Thyroid gland (tissue), 4 donors: ENCODE data around the gene ZNF385B. TPM values are rescaled to one million over a fixed set of nuclear protein-coding genes. Genes with fewer than 3 reads are reported as not detected.

ENCODE experiments used
- DNase-seq, 2 donors: peaks; one replicate each; pipeline ENCODE4 v3.0.0-alpha.2; 2019
- H3K27ac ChIP-seq, 3 donors: fragments of 200-600 bp; sonication (generic); 1 replicate in 2 of 3; 2 replicates in 1 of 3; pipeline ENCODE4 v1.5.1; 2016 to 2019; ENCODE audit warnings: mild to moderate bottlenecking in 1 of 3, moderate library complexity in 1 of 3
- H3K27me3 ChIP-seq: fragments of 200-600 bp; sonication (generic); one replicate; pipeline ENCODE4 v1.5.1; 2019
- H3K36me3 ChIP-seq, 2 donors: fragments of 200-600 bp; sonication (generic); one replicate each; pipeline ENCODE4 v1.5.1; 2016 to 2019
- H3K4me1 ChIP-seq, 2 donors: fragments of 200-600 bp; sonication (generic); one replicate each; pipeline ENCODE4 v1.5.1; 2017 to 2019
- H3K4me3 ChIP-seq, 3 donors: fragments of 200-600 bp; sonication (generic); replicated peaks in 1 of 3; 1 replicate in 2 of 3; 2 replicates in 1 of 3; pipeline ENCODE4 v1.5.1; 2016; ENCODE audit warnings: mild to moderate bottlenecking in 1 of 3
- H3K9me3 ChIP-seq: fragments of 200-600 bp; sonication (generic); one replicate; pipeline ENCODE4 v1.5.1; 2017
- CTCF ChIP-seq, 6 experiments: fragments of 200-600 bp in 3 of 6; fragments of 450-650 bp in 3 of 6; sonication (generic) in 3 of 6; IDR thresholded peaks; one replicate each; pipeline ENCODE4 v1.5.1; 2016 to 2019; ENCODE audit warnings: antibody characterized with exemption in 6 of 6, mild to moderate bottlenecking in 2 of 6, inconsistent platforms in 1 of 6, moderate library complexity in 1 of 6
- POLR2A ChIP-seq, 2 donors: fragments of 450-650 bp; IDR thresholded peaks; one replicate each; pipeline ENCODE4 v1.6.1; 2017; ENCODE audit warnings: antibody characterized with exemption in 2 of 2, mild to moderate bottlenecking in 2 of 2, moderate library complexity in 1 of 2
- WGBS, 2 donors: methylation state at CpG; one replicate each; pipeline ENCODE4 v1.1.5; 2017; 5-methylcytosine and 5-hydroxymethylcytosine counted together
- intact Hi-C: fragments of 100-400 bp; cut with DNase I; formaldehyde crosslinking; loops from one replicate; pipeline ENCODE4 v1.15.1; 2023
- total RNA-seq, 4 donors: library from RNA; depleted of rRNA; stranded (reverse); fragments of >200 nt; gene quantifications; one replicate each; pipeline ENCODE4 v1.2.3, GENCODE V29; 2016

ZNF385B gene
- total RNA-seq, 4 donors from 2014 or later, result 1.3 to 2.8 (median 1.8) TPM

GRCh38 chr2:179856205-179856604, 5.2 kb downstream of the ZNF385B start:
- no peak for DNase-seq
- Histone ChIP-seq H3K4me3 (no peak overlapping the region), H3K27ac (no peak overlapping the region), H3K9me3 (no peaks in the 10 kb centered on the region), H3K27me3 (peaks cover 4% of the 10 kb centered on the region), H3K4me1 (peaks cover 8 to 9% of the 10 kb centered on the region in 2 donors), H3K36me3 (no peaks in the 10 kb centered on the region)
- TF ChIP-seq POLR2A (IDR thresholded peaks at IDR 0.05) (no peak), CTCF (IDR thresholded peaks at IDR 0.05) (no peak)
- WGBS, 2 donors, result 49 to 50% methylated on average over 5 of the region's 5 CpGs
- intact Hi-C loops, result no loop called here

- no peak for TF ChIP-seq CTCF (IDR thresholded peaks at IDR 0.05)
- no peak for TF ChIP-seq POLR2A (IDR thresholded peaks at IDR 0.05)
- WGBS, 2 donors, result 72 to 80% methylated on average over 1 of the region's 1 CpG
- no peak overlapping the region for H3K4me3 ChIP-seq
- H3K27ac ChIP-seq, result no peak overlapping the region
- H3K9me3 ChIP-seq, result no peaks in the 10 kb centered on the region
- no peak for DNase-seq
- peaks cover 6 to 7% of the 10 kb centered on the region in 2 donors for H3K4me1 ChIP-seq
- no peaks in the 10 kb centered on the region for H3K36me3 ChIP-seq
- H3K27me3 ChIP-seq, result peaks cover 4% of the 10 kb centered on the region
- intact Hi-C loops, result no loop called here
Measured at GRCh38 chr2:179855673-179856072, 5.7 kb downstream of the ZNF385B start.

- no peaks in the 10 kb centered on the region for H3K9me3 ChIP-seq
- no peak overlapping the region for H3K4me3 ChIP-seq
- H3K27me3 ChIP-seq, result peaks cover 4% of the 10 kb centered on the region
- H3K4me1 ChIP-seq, result no peaks in the 10 kb centered on the region
- 78 to 81% methylated on average over 3 of the region's 3 CpGs for WGBS, 2 donors
- H3K36me3 ChIP-seq, result no peaks in the 10 kb centered on the region
- no peak overlapping the region for H3K27ac ChIP-seq
- intact Hi-C loops, result no loop called here
- TF ChIP-seq POLR2A (IDR thresholded peaks at IDR 0.05) (no peak), CTCF (IDR thresholded peaks at IDR 0.05) (no peak)
- no peak for DNase-seq
Measured at GRCh38 chr2:179854891-179855290, 6.5 kb downstream of the ZNF385B start.

- H3K36me3 ChIP-seq, result no peaks in the 10 kb centered on the region
- H3K27me3 ChIP-seq, result peaks cover 4% of the 10 kb centered on the region
- no peak for DNase-seq
- H3K4me1 ChIP-seq, result no peaks in the 10 kb centered on the region
- H3K4me3 ChIP-seq, result no peak overlapping the region
- H3K9me3 ChIP-seq, result no peaks in the 10 kb centered on the region
- no peak overlapping the region for H3K27ac ChIP-seq
- intact Hi-C loops, result no loop called here
- no peak for TF ChIP-seq CTCF (IDR thresholded peaks at IDR 0.05)
- no peak for TF ChIP-seq POLR2A (IDR thresholded peaks at IDR 0.05)
Measured at GRCh38 chr2:179853108-179853507, 8.3 kb downstream of the ZNF385B start.

GRCh38 chr2:179850188-179850587, 11.2 kb downstream of the ZNF385B start:
- WGBS, 2 donors, result 72 to 84% methylated on average over 1 of the region's 1 CpG
- DNase-seq, result no peak
- no peaks in the 10 kb centered on the region for H3K4me1 ChIP-seq
- no peak overlapping the region for H3K27ac ChIP-seq
- no peak for TF ChIP-seq CTCF (IDR thresholded peaks at IDR 0.05)
- no peak for TF ChIP-seq POLR2A (IDR thresholded peaks at IDR 0.05)
- no peaks in the 10 kb centered on the region for H3K36me3 ChIP-seq
- H3K27me3 ChIP-seq, result peaks cover 3% of the 10 kb centered on the region
- intact Hi-C loops, result no loop called here
- no peak overlapping the region for H3K4me3 ChIP-seq
- H3K9me3 ChIP-seq, result no peaks in the 10 kb centered on the region
